Panc1 (cell line): Measurements from ENCODE around the gene HOXB3. TPM values are rescaled to one million over a fixed set of nuclear protein-coding genes. Genes with fewer than 3 reads are reported as not detected.
"Not testable (repeated sequence)": the region's sequence is repeated elsewhere in the genome, so short reads cannot be mapped to it uniquely, and the experiment has no call there.

Experiments used
- ATAC-seq: fragments of 200-7000 bp; cut with Tn5 transposase; 2 replicates; pipeline ENCODE4 v1.9.1; 2020; ENCODE audit warnings: mild to moderate bottlenecking, moderate library complexity
- BruUV-seq: library from RNA; stranded (reverse); fragments of 400-500 nt; replicated peaks from 2 replicates; lab custom pipeline; 2021; lab: Mats Ljungman, UMichigan
- CTCF ChIA-PET: fragments of 300-600 bp; sonication (Branson Sonifier 250); formaldehyde crosslinking; loops from one replicate; lab custom pipeline; 2022; ENCODE audit warnings: antibody characterized with exemption; lab: Charles Lee
- POLR2A ChIA-PET: fragments of 300-600 bp; sonication (Branson Sonifier 250); formaldehyde crosslinking; loops from one replicate; lab custom pipeline; 2022; ENCODE audit warnings: antibody characterized with exemption; lab: Charles Lee
- DNase-seq: peaks from one replicate; pipeline ENCODE4 v3.0.0-alpha.2; 2010; ENCODE audit warnings: low read depth, low spot score
- H3K27ac ChIP-seq: 2 replicates; pipeline ENCODE4 v1.5.1; 2011; ENCODE audit warnings: mild to moderate bottlenecking, low read length, inconsistent platforms
- H3K27me3 ChIP-seq: fragments of 200-500 bp; sonication (Bioruptor generic); 2 replicates; pipeline ENCODE4 v1.6.0; 2014; ENCODE audit warnings: low read length, inconsistent platforms; ENCODE audit not compliant: control insufficient read depth, insufficient read depth
- H3K36me3 ChIP-seq: fragments of 200-500 bp; sonication (Bioruptor generic); 2 replicates; pipeline ENCODE4 v1.5.1; 2014; ENCODE audit warnings: inconsistent platforms, mild to moderate bottlenecking, low read length, moderate library complexity; ENCODE audit not compliant: control insufficient read depth, insufficient read depth
- H3K4me1 ChIP-seq: 2 replicates; pipeline ENCODE4 v1.5.1; 2011; ENCODE audit warnings: inconsistent platforms, mild to moderate bottlenecking, low read length, moderate library complexity; ENCODE audit not compliant: control insufficient read depth, insufficient read depth
- H3K4me3 ChIP-seq, 2 experiments: 2 replicates each; pipeline ENCODE4 v1.5.1; 2011 to 2012; ENCODE audit warnings: low read depth in 2 of 2, low read length in 2 of 2, mild to moderate bottlenecking in 2 of 2, inconsistent platforms in 1 of 2, moderate library complexity in 1 of 2
- H3K9me3 ChIP-seq: fragments of 200-500 bp; sonication (Bioruptor generic); 2 replicates; pipeline ENCODE4 v1.5.1; 2014; ENCODE audit warnings: low read depth, mild to moderate bottlenecking, inconsistent platforms, low read length, moderate library complexity; ENCODE audit not compliant: control insufficient read depth, insufficient read depth
- CTCF ChIP-seq: fragments of 450-650 bp; IDR thresholded peaks from 2 replicates; pipeline ENCODE4 v1.5.1; 2017; ENCODE audit warnings: mild to moderate bottlenecking
- POLR2AphosphoS5 ChIP-seq: IDR thresholded peaks from 2 replicates; pipeline ENCODE4 v1.6.1; 2012; ENCODE audit warnings: mild to moderate bottlenecking, low read depth, low read length, moderate library complexity
- REST ChIP-seq, 2 experiments: IDR thresholded peaks; 2 replicates each; pipeline ENCODE4 v1.6.1; 2011 to 2012; ENCODE audit warnings: low read depth in 2 of 2, control low read depth in 1 of 2, low read length in 1 of 2, mild to moderate bottlenecking in 1 of 2, moderate library complexity in 1 of 2; ENCODE audit not compliant: insufficient read depth in 1 of 2
- SIN3A ChIP-seq: IDR thresholded peaks from 2 replicates; pipeline ENCODE4 v1.6.1; 2012; ENCODE audit warnings: low read depth, mild to moderate bottlenecking, low read length, moderate library complexity, borderline replicate concordance; ENCODE audit not compliant: insufficient read depth
- TCF7L2 ChIP-seq: IDR thresholded peaks from 2 replicates; pipeline ENCODE4 v1.6.1; 2011; ENCODE audit warnings: mild to moderate bottlenecking, low read depth, low read length, inconsistent platforms
- in situ Hi-C: cut with HindIII; loops from 2 replicates; pipeline ENCODE4 v1.10.0; 2016; ENCODE audit warnings: low sequenced_read_pairs, low pct_unique_long_range_greater_than_20kb
- intact Hi-C: fragments of 100-400 bp; cut with micrococcal nuclease; formaldehyde crosslinking; loops from one replicate; pipeline ENCODE4 v1.10.0; 2022; ENCODE audit not compliant: unreplicated experiment
- total RNA-seq: library from RNA; stranded (reverse); gene quantifications from one replicate; pipeline ENCODE4 v1.2.1, GENCODE V29; 2021; ENCODE audit not compliant: unreplicated experiment

Gene HOXB3
- total RNA-seq, 1 experiment from 2014 or later, result 127 TPM

GRCh38 chr17:48537316-48537715, 52.7 kb downstream of the HOXB3 start:
- in situ Hi-C loops (no loop called here), intact Hi-C loops (no loop called here)
- no TSS peak for BruUV-seq
- CTCF ChIA-PET, result interaction anchor here (0.7 kb wide), 1 partner anchor 34 kb away, joined by 6 read pairs; no protein-coding TSS in a partner anchor
- Histone ChIP-seq H3K27me3 (no peaks in the 10 kb centered on the region), H3K36me3 (no peaks in the 10 kb centered on the region), H3K27ac (peak overlapping the region; percentile 32; the same call in 1 of the 2 replicates), H3K4me3 (no peak overlapping the region), H3K9me3 (no peaks in the 10 kb centered on the region), H3K4me1 (peaks cover 25% of the 10 kb centered on the region)
- TF ChIP-seq SIN3A (no peak), TCF7L2 (no peak), CTCF (no peak), POLR2AphosphoS5 (no peak), REST (IDR thresholded peaks at IDR 0.05; ENCODE audit: insufficient read depth in 1 of 2, low read depth in 2 of 2, low read length in 1 of 2) (no peak)
- no peak for DNase-seq
- POLR2A ChIA-PET, result no interaction called here
- peak; percentile 3; the same call in 1 of the 2 replicates for ATAC-seq

GRCh38 chr17:48535793-48536559, 54.1 kb downstream of the HOXB3 start:
- H3K27ac ChIP-seq, H3K27me3 ChIP-seq, DNase-seq, intact Hi-C loops, ATAC-seq, BruUV-seq, H3K9me3 ChIP-seq, H3K4me3 ChIP-seq, H3K36me3 ChIP-seq, POLR2A ChIA-PET, in situ Hi-C loops: not testable (repeated sequence)
- CTCF ChIA-PET, result interaction anchor here (0.7 kb wide), 1 partner anchor 442 kb away, joined by 3 read pairs; no protein-coding TSS in a partner anchor
- H3K4me1 ChIP-seq, result peaks cover 24% of the 10 kb centered on the region

GRCh38 chr17:48532261-48532660, 57.8 kb downstream of the HOXB3 start:
- BruUV-seq, result no TSS peak
- ATAC-seq (no peak), DNase-seq (no peak)
- POLR2A ChIA-PET, result interaction anchor here (0.7 kb wide), 1 partner anchor 173 kb away, joined by 3 read pairs; no protein-coding TSS in a partner anchor
- intact Hi-C loops, result no loop called here
- H3K36me3 ChIP-seq, result no peaks in the 10 kb centered on the region
- peaks cover 5% of the 10 kb centered on the region for H3K4me1 ChIP-seq
- no peaks in the 10 kb centered on the region for H3K9me3 ChIP-seq
- in situ Hi-C loops, result no loop called here
- H3K27ac ChIP-seq, result no peak overlapping the region
- no peak for TF ChIP-seq TCF7L2
- TF ChIP-seq CTCF, result no peak
- no peak for TF ChIP-seq POLR2AphosphoS5
- no peak for TF ChIP-seq REST (IDR thresholded peaks at IDR 0.05; ENCODE audit: insufficient read depth in 1 of 2, low read depth in 2 of 2, low read length in 1 of 2)
- no peak for TF ChIP-seq SIN3A
- H3K27me3 ChIP-seq, result no peaks in the 10 kb centered on the region
- CTCF ChIA-PET, result interaction anchor here (0.5 to 0.9 kb wide), 2 partner anchors 192 to 196 kb away, joined by 3 to 4 read pairs; no protein-coding TSS in a partner anchor
- H3K4me3 ChIP-seq, result no peak overlapping the region
